Measurements from ENCODE around the gene PARD3B. TPM values are rescaled to one million over a fixed set of nuclear protein-coding genes. Genes with fewer than 3 reads are reported as not detected.

Gene PARD3B
- total RNA-seq, 1 experiment from 2014 or later = 6.4 TPM

DNA sequence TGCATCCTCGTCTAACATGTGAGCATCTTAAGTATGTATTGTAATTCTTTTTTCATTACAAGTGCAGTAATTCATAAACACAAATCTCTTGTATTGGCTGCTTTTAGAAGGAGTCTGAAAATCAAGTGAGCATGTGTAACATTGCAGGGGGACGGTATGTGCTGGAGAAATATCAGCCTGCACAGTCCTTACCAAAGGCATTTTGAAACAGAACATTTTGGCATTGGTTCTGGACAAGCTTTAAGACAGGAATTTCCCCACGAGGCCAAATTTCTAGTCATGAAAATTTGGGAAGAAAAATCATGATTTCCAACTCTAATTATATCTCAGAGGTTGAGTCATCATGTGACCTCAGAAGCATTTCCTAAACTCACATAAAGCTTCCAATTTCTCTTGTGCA is 1112.3 kb downstream of the PARD3B start:
- no peak overlapping the region for H2AFZ ChIP-seq (ENCODE audit: low read length)
- H3K18ac ChIP-seq (ENCODE audit: insufficient read length, low read depth, low read length) = no peak overlapping the region
- no peak overlapping the region for H3K4me3 Mint-ChIP-seq
- no CpG with 5 or more reads among the region's 3 CpGs for WGBS (ENCODE audit: extremely low coverage, insufficient read length, low lambda C conversion rate)
- no peak overlapping the region for H3K27ac Mint-ChIP-seq
- H4K5ac ChIP-seq (ENCODE audit: insufficient read length, low read depth, low read length) = no peak overlapping the region
- no peak overlapping the region for H3K4ac ChIP-seq (ENCODE audit: low read depth, low read length)
- no peak overlapping the region for H3K4me2 ChIP-seq (ENCODE audit: insufficient read depth, insufficient read length, low read length)
- no peak overlapping the region for H2BK120ac ChIP-seq (ENCODE audit: low read depth, low read length, poor library complexity, severe bottlenecking)
- no peak overlapping the region for H3K27ac ChIP-seq (ENCODE audit: insufficient read length, low read depth, low read length)
- H3K27me3 ChIP-seq (ENCODE audit: insufficient read depth, low read length) = no peaks in the 10 kb centered on the region
- no peaks in the 10 kb centered on the region for H3K4me1 ChIP-seq (ENCODE audit: insufficient read depth, low read length)
- no peak for DNase-seq
- peaks cover 3% of the 10 kb centered on the region; the same call in 1 of the 2 replicates for H3K27me3 Mint-ChIP-seq (ENCODE audit: low read depth)
- TF ChIP-seq, protein P1, sequence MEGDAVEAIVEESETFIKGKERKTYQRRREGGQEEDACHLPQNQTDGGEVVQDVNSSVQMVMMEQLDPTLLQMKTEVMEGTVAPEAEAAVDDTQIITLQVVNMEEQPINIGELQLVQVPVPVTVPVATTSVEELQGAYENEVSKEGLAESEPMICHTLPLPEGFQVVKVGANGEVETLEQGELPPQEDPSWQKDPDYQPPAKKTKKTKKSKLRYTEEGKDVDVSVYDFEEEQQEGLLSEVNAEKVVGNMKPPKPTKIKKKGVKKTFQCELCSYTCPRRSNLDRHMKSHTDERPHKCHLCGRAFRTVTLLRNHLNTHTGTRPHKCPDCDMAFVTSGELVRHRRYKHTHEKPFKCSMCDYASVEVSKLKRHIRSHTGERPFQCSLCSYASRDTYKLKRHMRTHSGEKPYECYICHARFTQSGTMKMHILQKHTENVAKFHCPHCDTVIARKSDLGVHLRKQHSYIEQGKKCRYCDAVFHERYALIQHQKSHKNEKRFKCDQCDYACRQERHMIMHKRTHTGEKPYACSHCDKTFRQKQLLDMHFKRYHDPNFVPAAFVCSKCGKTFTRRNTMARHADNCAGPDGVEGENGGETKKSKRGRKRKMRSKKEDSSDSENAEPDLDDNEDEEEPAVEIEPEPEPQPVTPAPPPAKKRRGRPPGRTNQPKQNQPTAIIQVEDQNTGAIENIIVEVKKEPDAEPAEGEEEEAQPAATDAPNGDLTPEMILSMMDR (conservative IDR thresholded peaks at IDR 0.05) = no peak
- H3K79me2 ChIP-seq (ENCODE audit: insufficient read depth, low read length) = no peaks in the 10 kb centered on the region
- no peaks in the 10 kb centered on the region for H3K36me3 Mint-ChIP-seq (ENCODE audit: insufficient read depth in 1 of 3, low read depth in 3 of 3)
- H2AK5ac ChIP-seq (ENCODE audit: insufficient read length, low read length) = no peak overlapping the region
- H4K8ac ChIP-seq (replicated peaks; ENCODE audit: insufficient read length, low read depth, low read length) = no peak overlapping the region
- H3K9me3 Mint-ChIP-seq = no peaks in the 10 kb centered on the region
- H3K4me1 Mint-ChIP-seq = peaks cover 5 to 16% of the 10 kb centered on the region in 2 experiments
- no peak overlapping the region for H2BK20ac ChIP-seq (ENCODE audit: low read depth, low read length, poor library complexity, severe bottlenecking)
- no peaks in the 10 kb centered on the region for H4K20me1 ChIP-seq (ENCODE audit: control insufficient read depth, insufficient read depth, insufficient read length)
- H3K23me2 ChIP-seq (ENCODE audit: insufficient read length, low read depth, low read length, poor library complexity, severe bottlenecking) = no peaks in the 10 kb centered on the region
- H3K56ac ChIP-seq (ENCODE audit: insufficient read length, low read depth, low read length) = no peak overlapping the region
- H2BK15ac ChIP-seq (ENCODE audit: low read depth, low read length) = no peak overlapping the region
- no peaks in the 10 kb centered on the region for H3K79me1 ChIP-seq (ENCODE audit: insufficient read depth, low read depth, low read length, poor library complexity, severe bottlenecking)
- no peak overlapping the region for H2BK12ac ChIP-seq (ENCODE audit: insufficient read length, low read depth, low read length)
- H2BK5ac ChIP-seq (ENCODE audit: insufficient read length, low read length) = no peak overlapping the region
- no peak overlapping the region for H3T11ph ChIP-seq (ENCODE audit: low read length)
- H3K23ac ChIP-seq (ENCODE audit: insufficient read length, low read depth, low read length) = no peak overlapping the region
- H3K9ac ChIP-seq (ENCODE audit: extremely low read depth, insufficient read length, low read length) = no peak overlapping the region
- no peak overlapping the region for H4K91ac ChIP-seq (ENCODE audit: insufficient read length, low read depth, low read length)
- no peaks in the 10 kb centered on the region for H3K9me3 ChIP-seq (ENCODE audit: control insufficient read depth, low read depth, low read length)
- H3K14ac ChIP-seq (ENCODE audit: insufficient read depth, low read length) = no peak overlapping the region

Measured in H9 (cell line).